NCI-H2029 treated with DMSO at 0.1 percent for 48 hours (cell line): ENCODE measurements around the gene GAA.
"Not testable (repeated sequence)": the region's sequence is repeated elsewhere in the genome, so short reads cannot be mapped to it uniquely, and the experiment has no call there.

Experiments used
- DNase-seq: peaks from one replicate; lab custom pipeline; 2025; lab: John Stamatoyannopoulos, UW

GAA gene

DNA sequence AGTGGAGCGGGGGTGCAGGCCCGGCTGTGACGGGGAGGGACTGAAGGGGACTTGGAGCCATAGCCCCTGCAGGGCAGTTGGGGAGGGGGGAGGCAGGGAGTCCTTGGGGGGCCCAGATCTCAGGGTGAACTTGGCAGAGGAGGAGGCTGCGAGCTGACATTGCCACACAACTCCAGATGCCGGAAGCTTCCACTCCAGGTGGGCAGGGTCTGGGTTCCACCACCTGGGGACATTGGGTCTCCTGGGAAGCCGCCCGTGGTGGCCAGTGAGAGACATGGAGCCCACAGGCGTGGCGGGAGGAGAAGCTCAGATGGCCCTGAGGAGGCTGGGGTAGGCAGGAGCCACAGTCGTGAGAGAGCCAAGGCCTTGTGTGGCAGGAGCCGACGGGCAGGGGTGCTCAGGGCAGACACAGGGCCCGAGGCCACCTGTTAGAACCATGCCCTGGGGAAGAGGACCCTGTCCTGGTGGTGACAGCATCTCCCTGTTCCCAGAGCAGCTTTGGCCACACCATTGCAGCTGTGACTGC, 18.2 kb upstream of the GAA start:
- no peak for DNase-seq

DNA sequence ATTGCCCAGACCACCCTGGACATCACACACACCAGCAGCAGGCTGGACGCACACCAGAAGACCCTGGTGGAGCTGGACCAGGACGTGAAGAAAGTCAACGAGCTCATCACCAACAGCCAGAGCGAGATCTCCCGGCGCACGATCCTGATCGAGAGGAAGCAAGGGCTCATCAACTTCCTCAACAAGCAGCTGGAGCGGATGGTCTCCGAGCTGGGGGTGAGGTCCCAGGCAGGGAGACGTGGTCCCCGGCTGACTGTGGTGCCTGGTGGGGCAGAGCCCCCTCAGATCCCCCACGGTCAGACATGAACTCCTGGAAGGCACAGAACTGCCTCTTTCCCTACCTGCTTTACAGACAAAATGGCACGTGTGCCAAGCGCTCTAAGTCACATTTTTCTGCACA, 16.6 kb upstream of the GAA start:
- DNase-seq: no peak

DNA sequence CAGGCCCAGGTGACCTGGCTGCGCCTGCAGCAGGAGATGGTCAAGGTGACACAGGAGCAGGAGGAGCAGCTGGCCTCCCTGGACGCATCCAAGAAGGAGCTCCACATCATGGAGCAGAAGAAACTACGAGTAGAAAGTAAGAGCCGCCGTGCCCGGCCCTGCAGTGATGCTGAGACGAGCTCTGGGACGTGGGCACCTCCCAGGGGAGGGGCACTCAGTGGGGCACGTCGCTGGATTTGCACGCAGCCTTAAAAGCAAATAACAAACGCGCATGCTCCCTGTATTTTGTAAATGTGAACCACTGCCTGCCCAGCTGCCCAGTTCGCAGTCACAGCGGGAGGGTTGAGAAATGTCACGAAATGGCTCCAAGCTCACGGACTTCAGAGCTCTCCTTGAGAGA, 15.3 kb upstream of the GAA start:
- DNase-seq: no peak

DNA sequence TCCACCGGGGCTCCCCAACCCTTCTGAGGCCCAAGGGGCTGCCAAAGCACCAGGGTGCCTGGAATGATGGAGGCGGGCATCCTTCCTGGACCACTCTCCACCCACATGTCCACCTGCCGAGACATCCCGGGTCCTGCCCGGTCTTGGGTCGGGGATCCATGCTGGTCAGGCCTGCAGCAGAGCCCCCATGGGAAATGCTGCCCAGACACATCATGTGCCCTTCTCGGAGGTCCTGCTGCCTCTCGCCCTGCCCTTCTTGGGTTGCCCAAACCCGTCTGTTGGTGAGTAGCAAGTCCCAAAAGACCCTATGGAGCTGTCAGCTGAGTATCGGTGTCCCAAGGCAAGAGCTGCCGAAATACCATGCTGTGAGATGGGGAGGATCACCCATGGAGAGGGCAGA, 14.8 kb upstream of the GAA start:
- DNase-seq: no peak

DNA sequence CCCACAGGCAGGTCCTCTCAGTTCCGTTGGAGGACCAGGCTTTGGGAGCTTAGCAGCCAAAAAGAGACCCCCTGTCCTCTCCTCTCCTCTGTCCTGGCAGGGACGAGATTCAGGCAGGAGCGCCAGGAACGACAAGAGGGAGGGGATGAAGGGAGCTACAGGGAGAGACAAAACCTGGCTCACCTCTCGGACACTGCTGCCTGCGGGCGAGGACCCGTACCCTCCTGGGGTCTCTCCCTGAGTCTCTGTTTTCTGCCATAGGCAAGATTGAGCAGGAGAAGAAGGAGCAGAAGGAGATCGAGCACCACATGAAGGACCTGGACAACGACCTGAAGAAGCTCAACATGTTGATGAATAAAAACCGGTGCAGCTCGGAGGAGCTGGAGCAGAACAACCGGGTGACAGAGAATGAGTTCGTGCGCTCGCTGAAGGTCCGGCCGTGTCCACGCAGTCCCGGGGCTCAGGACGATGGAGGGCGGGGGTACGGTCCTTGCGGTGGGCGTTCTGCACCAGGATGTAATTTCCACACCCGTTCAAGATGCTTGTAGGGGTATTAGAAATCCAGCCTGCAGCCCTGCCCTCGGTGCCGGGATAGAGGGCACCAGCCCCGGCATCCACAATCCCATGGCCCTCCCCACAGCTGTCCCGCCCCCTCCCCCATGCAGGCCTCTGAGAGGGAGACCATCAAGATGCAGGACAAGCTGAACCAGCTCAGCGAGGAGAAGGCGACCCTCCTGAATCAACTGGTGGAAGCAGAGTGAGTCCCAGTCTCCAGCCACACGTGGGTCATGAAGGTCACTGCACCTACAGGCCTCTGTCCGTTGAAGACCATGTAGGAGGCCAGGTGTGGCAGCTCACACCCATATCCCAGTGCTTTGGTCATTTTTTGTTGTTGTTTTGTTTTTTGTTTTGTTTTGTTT, 13.8 kb upstream of the GAA start:
- no peak for DNase-seq

DNA sequence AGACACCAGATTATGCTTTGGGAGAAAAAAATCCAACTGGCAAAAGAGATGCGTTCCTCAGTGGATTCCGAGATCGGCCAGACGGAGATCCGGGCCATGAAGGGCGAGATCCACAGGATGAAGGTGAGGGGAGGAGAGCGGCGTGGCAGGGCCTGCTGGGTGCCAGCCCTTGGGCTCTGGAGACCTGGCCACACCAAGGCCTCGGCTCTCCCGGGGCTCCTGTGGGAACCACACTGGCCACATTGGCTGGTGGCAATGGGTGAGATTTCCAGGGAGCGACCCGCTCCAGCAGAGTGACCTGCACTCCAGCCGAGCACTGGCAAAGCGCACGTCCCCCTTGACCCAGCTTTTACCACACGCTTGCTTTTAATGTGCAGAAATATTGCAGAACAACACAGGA, 11.6 kb upstream of the GAA start:
- no peak for DNase-seq

DNA sequence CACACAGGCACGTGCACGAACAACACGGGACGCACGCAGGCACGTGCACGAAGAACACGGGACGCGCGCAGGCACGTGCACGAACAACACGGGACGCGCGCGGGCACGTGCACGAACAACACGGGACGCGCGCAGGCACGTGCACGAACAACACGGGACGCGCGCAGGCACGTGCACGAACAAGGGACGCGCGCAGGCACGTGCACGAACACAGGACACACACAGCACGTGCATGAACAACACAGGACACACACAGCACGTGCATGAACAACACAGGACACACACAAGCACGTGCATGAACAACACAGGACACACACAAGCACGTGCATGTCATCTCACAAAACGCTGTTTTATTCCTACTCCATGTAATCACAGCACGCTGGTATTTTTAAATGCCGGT, 11.2 kb upstream of the GAA start:
- not testable (repeated sequence) for DNase-seq

DNA sequence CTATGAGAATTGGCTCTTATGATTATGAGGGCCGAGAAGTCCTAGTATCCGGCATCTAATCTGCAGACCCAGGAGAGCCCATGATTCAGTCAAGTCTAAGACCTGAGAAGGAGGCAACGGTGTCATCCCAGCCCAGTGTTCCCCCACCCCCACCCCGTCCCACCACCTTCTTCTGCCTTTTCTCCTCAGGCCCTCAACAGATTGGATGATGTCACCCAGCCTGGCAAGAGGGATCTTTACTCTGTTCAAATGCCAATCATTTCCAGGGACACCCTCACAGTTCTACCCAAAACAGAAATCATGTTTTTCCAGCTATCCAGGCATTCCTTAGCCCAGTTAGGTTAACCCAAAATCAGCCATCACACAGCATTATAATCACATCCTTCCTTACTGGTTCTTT, 10.0 kb upstream of the GAA start:
- no peak for DNase-seq

DNA sequence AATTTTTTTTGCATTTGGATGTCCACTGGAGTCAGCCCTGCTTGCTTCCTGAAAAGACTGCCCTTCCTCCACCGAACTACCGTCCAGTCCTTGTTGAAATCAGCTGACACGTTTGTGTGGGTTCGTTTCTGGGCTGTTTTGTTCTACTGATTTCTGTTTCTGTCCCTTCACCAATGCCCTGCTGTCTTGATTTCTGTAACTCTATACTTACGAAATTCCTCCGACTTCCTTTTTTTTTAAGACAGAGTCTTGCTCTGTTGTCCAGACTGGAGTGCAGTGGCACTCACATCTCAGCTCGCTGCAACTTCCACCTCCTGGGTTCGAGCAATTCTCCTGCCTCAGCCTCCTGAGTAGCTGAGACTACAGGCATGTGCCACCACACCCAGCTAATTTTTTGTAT, 8.4 kb upstream of the GAA start:
- DNase-seq: no peak

DNA sequence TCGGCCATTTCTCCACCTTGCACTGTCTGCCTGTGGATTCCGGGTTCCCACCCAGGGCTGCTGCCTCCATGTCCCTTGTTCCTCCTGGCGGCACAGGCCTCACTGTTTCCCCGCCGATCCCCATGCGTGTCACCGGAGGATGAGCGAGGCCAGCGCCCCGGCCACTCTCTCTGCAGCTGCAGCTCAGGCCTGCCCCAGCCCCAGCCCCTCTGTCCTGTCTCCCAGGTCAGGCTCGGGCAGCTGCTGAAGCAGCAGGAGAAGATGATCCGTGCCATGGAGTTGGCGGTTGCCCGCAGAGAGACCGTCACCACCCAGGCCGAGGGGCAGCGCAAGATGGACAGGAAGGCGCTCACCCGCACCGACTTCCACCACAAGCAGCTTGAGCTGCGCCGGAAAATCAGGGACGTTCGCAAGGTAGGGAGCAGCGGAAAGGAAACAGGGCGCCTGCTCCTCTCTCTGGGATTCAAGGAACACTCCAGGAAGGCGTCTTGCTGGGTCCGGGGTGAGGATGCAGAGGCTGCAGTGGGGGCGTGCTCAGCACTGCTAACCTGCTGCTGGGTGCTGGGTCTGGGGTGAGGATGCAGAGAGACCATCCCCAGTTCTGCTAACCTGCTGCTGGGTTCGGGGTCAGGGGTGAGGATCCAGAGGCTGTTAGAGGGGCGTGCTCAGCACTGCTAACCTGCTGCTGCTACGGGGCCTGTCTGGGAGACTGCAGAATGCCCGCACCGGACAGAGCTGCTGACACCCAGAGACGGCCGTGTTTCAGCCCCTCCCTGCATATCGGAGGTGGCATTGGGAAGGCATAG, 6.1 kb upstream of the GAA start:
- DNase-seq: no peak

DNA sequence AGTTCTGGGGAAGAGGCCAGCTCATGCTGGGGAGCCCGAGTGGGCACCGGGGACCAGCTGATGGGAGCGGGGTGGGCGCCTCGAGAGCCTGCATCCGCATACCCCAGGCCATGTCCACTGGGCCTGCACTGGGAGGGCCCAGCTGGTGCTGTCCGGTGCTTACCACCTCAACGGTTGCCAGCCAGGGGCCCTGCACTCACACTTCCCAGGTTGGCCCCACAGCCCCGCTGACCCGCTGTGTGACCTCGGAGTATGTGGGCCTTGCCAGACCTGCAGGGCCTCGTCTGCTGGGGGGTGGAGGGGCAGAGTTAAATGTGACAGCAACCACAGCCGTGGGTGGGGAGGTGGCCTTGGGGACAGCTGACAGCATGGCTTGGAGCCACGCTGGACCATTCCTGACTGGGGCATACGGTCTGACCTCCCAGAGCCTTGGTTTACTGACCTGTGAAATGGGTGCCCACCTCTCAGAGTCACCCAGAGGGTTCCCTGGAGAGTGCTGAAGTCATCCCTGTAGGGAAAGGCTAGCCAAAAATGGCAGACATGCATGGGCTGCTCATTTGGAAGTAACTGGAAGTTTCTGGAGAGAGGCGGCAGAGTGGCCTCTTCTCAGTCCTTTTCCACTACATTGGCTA, 5.4 kb upstream of the GAA start:
- DNase-seq: no peak

DNA sequence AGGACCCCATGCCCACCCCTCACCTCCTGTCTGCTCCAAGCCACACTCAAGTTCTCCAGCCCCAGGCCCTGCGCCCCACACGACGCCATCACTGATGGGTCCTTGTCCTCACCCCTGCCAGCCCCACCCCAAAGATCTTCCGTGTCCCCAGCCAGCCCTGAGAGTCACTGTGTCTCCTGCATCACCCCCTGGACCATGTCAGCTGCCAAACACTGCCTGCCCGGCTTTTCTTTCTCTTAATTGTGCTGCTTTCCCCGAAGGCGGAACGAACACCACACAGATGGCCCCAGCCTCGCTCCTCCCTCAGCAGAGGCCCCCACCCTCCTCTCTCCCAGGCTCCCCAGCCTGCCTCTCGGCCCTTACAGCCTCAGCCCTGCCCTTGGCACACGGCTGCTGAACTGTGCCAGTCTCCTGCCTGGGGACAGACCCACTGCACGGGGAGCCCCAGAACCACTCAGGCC, 4.8 kb upstream of the GAA start:
- no peak for DNase-seq

DNA sequence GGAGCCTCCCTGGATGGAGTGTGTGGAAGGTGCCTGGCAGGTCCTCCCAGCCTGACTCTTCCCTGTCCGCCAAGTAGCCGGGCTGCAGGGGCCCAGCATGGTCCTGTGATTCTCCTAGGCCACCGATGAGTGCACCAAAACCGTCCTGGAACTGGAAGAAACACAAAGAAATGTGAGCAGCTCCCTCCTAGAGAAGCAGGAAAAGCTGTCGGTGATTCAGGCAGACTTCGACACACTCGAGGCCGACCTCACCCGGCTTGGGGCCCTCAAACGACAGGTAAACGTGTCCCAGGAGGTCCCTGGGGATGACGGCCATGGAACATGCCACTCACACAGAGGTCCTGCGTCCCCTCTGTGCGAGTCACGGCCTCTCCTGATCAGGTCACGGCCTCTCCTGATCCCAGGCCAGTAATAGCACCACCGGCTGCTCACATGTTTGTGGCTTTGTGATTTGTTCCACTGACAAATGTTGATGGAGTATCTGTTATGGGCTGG, 4.2 kb upstream of the GAA start:
- DNase-seq: no peak

DNA sequence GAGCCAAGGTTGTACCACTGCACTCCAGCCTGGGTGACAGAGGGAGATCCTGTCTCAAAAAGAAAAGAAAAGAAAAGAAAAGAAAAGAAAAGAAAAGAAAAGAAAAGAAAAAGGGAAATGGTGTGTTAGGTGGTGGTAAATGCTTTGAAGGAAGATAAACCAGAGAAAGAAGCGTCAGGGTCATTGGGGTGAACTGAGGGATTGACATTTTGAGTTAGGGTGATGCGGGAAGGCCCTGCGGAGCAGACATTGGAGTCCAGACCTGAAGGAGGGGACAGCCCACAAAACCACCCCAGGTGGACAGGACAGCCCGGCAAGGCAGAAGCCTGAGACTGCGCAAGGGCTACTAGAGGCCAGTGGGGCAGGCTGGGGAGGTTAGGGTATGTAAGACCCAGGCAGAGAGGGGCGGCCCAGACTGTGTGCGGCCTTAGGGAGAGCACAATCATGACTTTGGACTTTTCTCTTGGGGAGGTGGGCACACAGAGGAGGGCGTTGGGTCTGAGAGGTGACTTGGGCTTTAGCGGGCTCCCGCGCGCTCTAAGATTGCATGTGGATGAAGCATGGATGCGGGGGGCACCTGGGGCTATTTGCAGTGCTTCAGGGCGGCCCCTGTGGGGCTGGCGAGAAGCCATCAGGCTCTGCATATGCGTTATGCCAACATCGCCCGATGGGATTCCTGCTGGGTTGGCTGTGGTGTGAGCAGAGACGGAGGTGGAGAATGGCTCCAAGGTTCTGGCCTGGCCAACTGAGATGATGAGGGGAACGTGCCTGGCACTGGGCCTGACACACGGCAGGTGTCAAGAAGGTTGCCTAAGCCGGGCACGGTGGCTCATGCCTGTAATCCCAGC, 3.3 kb upstream of the GAA start:
- DNase-seq: no peak

DNA sequence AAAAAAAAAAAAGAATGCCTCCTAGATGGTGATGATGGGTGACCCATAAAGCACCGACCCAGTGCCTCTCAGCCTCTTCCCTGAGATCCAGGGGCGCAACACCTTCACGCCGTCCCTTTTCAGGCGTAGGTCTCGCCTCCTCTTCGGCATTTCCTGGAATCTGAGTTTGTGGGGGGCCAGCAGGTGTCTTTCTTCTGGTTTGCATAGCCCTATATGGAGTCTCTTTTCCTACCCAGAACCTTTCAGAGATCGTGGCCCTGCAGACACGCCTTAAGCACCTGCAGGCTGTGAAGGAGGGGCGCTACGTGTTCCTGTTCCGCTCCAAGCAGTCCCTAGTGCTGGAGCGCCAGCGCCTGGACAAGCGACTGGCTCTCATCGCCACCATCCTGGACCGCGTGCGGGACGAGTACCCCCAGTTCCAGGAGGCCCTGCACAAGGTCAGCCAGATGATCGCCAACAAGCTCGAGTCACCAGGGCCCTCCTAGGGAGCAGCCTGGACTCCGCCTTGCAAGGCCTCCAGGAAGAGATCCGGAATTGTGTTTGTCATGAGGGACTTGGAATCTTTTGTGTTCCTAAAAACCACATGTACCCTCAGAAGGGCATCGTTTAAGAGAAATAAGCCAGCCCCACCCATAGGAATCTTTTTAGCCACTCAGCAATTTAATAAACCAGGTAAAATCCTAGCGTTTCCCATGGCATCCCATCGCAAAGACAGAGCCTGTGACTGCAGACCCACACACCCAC, 1.9 kb upstream of the GAA start:
- DNase-seq: no peak

DNA sequence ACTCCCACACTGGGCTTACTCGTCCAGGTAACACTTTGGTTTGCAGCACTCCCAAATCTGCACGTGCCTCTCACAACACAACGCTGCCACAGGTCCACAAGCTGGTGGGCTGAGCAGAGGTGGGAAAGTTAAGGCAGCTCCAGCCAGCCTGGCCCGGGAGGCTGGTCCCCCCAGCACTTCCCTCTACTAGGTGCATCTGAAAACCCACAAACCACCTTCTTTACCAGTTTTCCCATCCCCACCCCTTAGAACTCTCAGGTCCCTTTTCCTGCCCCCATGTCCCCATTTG, 1.4 kb upstream of the GAA start:
- DNase-seq: no peak

DNA sequence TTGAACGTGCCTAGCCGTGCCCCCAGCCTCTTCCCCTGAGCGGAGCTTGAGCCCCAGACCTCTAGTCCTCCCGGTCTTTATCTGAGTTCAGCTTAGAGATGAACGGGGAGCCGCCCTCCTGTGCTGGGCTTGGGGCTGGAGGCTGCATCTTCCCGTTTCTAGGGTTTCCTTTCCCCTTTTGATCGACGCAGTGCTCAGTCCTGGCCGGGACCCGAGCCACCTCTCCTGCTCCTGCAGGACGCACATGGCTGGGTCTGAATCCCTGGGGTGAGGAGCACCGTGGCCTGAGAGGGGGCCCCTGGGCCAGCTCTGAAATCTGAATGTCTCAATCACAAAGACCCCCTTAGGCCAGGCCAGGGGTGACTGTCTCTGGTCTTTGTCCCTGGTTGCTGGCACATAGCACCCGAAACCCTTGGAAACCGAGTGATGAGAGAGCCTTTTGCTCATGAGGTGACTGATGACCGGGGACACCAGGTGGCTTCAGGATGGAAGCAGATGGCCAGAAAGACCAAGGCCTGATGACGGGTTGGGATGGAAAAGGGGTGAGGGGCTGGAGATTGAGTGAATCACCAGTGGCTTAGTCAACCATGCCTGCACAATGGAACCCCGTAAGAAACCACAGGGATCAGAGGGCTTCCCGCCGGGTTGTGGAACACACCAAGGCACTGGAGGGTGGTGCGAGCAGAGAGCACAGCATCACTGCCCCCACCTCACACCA, 724 bp downstream of the GAA start:
- DNase-seq: no peak

DNA sequence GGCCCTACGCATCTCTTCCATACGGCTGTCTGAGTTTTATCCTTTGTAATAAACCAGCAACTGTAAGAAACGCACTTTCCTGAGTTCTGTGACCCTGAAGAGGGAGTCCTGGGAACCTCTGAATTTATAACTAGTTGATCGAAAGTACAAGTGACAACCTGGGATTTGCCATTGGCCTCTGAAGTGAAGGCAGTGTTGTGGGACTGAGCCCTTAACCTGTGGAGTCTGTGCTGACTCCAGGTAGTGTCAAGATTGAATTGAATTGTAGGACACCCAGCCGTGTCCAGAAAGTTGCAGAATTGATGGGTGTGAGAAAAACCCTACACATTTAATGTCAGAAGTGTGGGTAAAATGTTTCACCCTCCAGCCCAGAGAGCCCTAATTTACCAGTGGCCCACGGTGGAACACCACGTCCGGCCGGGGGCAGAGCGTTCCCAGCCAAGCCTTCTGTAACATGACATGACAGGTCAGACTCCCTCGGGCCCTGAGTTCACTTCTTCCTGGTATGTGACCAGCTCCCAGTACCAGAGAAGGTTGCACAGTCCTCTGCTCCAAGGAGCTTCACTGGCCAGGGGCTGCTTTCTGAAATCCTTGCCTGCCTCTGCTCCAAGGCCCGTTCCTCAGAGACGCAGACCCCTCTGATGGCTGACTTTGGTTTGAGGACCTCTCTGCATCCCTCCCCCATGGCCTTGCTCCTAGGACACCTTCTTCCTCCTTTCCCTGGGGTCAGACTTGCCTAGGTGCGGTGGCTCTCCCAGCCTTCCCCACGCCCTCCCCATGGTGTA, 1.5 kb downstream of the GAA start:
- no peak for DNase-seq

DNA sequence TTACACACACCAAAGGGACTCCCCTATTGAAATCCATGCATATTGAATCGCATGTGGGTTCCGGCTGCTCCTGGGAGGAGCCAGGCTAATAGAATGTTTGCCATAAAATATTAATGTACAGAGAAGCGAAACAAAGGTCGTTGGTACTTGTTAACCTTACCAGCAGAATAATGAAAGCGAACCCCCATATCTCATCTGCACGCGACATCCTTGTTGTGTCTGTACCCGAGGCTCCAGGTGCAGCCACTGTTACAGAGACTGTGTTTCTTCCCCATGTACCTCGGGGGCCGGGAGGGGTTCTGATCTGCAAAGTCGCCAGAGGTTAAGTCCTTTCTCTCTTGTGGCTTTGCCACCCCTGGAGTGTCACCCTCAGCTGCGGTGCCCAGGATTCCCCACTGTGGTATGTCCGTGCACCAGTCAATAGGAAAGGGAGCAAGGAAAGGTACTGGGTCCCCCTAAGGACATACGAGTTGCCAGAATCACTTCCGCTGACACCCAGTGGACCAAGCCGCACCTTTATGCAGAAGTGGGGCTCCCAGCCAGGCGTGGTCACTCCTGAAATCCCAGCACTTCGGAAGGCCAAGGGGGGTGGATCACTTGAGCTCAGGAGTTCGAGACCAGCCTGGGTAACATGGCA, 2.2 kb downstream of the GAA start:
- no peak for DNase-seq
